DMS 273 treated with DMSO at 0.1 percent for 48 hours (cell line): Measurements from ENCODE around the gene SLC44A1.
A peak's percentile ranks its signal among the peaks of the same experiment; 100 is the strongest.

ENCODE experiments used
- DNase-seq: peaks from one replicate; lab custom pipeline; 2025; lab: John Stamatoyannopoulos, UW

The SLC44A1 gene

DNA sequence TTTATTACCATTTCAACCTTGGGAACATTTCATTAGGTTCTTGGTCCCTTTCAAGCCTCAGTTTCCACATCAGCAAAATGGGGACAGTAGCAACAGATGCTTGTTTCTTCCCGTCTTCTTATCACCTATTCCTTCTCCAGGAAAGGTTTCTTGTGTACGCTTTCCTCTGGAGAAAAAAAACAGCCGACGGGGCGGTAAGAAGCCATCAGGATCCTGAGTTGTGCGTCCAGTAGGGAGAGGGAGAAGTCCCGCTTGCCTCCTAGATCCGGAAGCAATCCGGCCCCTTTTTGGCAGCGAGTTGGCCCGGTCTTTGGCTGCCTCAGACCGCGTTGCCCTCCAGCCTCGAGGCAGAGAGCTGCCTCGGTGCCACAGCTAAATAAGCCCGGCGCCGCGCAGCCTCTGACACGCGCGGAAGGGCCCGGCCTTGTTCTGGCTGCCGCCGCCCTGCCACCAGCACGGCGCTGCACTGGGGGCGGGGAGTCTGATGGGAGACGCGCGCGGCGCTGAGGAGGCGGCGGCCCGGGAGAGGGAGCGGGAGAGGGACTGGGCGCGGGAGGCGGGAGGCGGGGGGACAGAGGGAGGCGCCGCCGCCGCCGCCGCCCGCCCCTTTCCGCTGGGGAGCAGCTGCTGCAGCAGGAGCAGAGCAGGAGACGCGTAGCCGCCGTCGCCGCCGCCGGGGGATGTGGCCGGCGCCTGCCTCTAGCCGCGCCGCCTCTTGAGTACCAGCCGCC is at the start of gene SLC44A1:
Gene SLC44A1, plus strand, starts transcription at position 649 of the 731 bp plus-strand sequence. CDS start 218 bp downstream, outside the sequence.
- DNase-seq, result peak; percentile 79

DNA sequence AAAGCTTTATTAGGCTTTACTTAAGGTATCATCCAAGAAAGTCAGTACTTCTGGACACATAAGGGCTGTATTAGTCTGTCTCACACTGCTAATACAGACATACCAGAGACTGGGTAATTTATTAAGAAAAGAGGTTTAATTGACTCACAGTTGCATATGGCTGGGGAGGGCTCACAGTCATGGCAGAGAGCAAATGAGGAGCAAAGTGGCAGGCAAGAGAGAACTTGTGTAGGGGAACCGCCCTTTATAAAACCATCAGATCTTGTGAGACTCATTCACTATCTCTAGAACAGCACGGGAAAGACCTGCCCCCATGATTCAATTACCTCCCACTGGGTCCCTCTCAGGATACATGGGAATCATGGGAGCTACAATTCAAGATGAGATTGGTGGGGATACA is 49.2 kb upstream of the SLC44A1 start:
- no peak for DNase-seq

DNA sequence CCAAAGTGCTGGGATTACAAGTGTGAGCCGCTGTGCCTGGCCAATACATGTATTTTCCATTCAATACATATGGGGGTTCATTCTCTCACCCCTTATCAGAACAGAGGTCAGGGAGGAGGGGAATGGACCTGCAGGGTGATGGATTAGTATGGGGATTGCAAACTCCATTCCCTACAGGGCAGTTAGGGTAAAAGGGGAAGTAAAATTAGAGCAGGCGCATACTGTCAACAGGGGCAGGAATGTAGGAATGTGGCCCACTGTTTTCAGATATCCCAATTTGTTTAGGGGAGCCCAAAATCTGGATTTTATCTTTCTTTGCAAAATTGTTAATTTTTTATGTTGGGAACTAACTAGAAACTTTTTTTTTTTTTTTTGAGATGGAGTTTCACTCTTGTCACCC is 46.4 kb upstream of the SLC44A1 start:
- no peak for DNase-seq

DNA sequence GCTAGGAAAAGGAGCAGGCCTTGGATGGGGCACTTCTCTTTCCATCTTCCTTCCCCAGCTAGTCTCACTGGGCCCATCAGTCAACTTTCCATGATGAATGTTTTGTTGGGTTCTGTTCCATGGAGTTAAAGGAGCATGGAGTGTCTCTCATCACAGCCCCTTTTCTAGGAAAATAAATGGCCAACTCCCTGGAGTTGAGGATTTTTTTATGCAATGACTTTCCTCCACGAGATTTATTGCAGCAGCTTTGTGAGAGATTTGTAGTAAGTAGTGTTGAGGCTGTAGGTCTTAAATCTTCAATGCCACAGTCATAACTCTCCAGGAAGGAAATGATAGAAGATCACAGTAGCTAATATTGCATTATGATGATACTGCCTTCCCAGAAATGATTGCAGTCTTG is 45.6 kb upstream of the SLC44A1 start:
- DNase-seq, result no peak

DNA sequence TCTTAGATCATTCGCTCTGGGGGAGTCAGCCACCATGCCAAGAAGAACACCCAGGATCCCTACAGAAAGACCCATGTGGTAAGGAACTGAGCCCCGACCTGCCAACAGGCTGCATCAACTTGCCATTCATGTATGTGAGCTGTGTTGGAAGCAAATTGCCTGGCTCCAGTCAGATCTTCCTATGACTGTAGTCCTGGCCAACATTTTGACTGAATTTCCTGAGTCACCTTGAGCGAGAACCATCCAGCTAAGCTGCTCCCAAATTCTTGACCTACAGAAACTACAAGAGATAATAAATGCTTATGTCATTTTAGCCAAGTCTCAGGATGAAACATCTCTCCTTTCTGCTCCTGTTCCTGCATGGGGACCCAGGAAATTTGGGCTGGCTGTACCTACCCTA is 40.0 kb upstream of the SLC44A1 start:
- DNase-seq, result no peak

DNA sequence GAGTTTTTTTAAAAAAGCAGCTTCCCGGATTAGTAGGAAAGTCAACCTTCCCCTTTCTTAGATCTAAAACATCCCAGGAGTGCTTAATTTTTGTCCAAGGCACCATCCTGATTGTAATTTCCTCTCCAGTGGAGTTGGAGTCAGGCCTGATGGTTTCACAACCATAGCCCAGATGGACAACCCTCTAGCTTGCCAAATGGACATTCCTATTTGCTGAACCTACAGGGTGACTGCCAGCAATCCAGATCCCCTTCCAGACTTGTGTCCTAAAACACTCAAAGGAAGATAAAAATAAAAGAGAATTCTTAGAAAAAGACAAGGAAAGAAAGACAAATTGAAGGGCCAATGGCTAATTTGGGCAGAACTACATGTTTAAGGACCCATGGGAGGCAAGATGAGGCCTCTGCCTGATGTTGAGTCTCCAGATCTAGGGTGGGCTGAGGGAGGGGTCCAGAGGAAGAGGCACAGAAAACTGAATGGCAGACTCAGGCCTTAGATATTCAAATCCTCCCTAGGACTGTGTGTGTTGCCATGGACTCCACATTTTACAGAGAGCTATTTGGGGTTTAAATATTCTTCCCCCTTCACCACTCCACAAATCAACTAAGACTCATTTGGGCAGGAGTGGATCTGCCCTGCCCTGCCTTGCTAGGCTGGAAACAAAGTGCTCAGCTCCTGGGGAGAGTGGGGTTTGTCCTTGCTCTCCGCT is 38.5 kb upstream of the SLC44A1 start:
- DNase-seq, result no peak

DNA sequence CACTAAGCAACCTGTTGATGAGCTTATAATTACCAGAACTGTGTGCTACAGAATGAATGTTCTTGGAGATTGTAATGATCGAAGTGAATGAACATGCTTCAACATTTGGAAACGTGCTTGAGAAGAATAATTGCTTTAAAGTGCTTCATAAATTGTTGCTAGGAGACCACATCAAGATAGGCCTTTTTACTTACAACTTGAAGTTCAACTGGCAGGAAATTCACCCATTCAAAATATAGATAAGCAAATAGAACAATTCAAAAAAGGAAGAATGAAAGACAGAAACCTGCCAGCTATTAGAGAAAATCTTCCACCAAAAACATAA is 38.0 kb upstream of the SLC44A1 start:
- DNase-seq, result no peak

DNA sequence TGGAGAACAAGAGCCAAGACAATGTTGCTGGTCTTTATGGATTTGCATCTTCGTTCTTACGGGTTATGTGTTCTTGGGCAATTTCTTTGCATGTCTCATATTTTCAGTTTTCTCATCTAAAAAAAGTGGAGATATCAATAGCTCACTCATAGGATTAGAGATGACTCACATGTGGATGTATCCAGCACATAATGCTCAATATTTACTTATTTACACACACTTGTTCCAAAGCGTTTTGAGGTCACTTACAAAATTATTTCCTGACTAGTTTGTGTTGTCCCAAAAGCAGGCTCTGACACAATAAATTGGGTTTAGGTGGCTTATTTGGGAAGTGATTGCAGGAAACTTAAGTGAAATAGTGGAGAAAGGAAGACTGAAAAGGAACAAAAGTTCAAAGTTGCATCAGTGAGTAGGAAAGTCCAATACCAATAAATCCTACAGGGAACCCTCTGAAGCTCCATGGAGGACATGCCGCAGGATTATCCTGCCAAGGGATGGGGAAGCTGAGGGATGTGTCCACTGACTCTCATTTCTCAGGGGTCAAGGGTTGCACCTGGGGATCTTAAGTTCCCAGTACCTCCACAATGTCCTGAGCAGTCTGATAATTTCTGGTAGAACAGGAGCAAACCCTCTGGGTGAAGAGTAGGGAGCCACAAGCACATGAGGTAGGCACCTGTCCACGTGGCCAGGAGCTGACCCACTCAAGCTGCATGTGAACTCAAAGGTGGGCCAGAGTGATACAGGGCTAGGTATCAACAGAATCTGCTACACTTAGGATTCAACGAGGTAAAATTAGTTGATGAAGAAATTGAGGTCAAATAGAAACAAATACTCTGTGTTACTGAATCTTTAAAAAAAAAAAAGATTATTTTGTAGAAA is 37.4 kb upstream of the SLC44A1 start:
- no peak for DNase-seq

DNA sequence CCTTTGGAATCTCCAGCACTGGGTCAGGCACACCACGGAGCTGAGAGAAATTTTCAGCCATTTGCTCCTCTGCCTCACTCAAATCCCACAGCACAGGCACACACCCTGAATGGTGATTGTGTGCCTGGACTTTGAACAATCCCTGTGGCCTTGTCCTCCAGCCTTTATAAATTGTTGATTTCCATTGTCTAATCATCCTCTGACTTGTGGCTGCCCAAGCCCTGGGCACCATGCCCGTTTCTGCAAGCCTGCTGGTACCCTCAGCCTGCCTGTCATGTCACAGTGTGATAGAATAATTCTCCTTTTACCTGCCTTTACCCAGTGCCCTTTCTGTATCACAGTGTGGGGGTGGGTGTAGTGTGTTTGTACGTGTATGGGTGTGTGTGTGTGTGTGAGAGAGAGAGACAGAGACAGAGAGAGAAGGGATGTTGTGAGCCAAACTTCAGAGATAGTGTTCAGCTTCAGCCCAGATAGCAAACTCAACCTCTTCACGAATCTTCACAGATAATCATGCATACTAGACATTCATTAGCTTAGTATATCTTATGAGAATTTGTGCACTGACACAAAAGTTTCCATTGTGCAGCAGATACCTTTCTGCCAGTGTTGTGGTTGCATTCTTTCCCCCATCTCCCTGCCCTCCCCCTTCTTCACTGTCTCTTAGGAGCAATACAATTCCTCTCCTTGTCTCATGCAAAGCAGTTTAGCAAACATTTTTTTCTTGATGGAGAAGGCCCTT is 27.8 kb upstream of the SLC44A1 start:
- no peak for DNase-seq

DNA sequence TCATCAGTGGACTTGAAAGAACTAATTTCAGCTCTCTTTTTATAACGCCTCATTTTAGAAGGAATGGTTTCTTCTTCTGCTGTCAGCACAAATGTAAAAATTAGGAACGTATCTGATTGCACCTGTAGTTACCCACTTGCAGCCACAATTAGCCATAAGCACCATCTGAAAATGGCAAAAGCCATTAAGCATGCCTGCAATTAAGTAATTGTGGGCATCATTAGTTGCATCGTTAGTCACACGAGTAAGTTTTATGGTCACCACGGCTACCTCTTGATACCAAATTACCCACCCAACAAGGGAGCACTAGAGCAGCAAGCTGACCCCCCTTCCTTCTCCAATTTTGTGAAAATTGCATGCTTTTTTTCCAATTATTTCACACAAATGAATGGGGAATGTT is 25.8 kb upstream of the SLC44A1 start:
- no peak for DNase-seq

DNA sequence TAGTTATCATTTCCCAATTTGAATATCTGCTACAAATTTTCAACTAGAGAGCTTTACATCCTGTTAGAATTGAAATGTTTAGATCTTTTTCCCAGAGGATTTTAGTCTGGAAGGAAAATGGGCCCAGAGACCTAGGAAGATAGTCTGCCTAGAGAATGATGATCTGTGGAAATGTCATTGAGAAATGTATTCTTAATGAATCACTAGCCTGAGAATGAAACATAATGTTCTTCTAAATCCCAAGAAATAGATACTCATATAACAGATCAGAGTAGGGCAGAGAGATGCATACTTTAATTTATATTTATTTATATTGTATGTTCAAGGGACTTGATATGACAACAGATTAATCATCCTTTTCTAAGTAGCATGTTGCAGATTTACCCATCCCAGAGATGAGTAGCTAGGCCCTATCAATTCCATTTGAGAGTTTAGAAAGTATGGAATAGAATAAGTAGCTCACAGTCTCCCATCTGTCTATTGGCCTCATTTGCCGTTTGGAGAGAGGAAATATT is 25.1 kb upstream of the SLC44A1 start:
- no peak for DNase-seq

DNA sequence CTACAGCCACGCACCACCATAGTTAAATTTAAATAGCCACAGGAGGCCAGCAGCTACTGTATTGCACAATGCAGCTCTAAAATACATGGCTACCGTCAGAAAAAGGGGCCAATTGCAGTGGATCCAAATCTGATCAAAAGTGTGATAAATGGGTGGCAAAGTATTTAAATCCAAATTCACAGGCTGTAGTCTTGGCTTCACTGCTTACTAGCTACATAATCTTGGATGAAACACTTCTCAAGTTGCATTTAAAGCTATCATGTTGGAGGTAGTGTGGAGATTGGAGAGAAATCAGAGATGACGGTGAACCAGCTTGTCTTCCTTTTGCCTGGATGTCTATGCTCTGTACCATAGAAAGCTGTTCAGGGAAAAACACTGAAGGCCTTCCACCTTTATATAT is 24.0 kb upstream of the SLC44A1 start:
- DNase-seq, result no peak

DNA sequence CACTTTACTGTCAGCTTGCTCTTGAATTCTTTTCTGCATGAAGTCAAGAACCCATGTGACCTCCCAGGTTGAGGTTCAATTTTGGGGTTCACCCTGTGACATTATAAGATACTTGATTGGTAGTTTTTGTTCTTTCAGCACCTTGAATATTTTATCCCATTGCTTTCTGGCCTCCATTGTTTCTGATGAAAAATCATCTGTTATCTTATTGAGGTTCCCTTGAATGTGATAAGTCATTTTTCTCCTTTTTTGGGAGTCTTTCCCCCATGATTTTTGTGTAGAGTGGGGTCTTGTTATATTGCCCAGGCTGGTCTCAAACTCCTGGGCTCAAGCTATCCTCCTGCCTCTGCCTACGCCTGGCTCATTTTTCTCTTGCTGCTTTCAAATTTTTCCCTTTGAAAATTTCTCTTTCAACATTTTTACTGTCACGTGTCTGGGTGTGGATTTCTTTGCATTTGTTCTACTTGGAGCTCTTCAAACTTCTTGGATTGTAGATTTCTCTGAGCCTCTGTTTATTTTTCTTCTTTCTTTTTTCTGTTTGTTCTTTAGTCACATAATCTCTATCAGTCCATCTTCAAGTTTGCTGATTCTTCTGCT is 20.8 kb upstream of the SLC44A1 start:
- DNase-seq, result no peak

DNA sequence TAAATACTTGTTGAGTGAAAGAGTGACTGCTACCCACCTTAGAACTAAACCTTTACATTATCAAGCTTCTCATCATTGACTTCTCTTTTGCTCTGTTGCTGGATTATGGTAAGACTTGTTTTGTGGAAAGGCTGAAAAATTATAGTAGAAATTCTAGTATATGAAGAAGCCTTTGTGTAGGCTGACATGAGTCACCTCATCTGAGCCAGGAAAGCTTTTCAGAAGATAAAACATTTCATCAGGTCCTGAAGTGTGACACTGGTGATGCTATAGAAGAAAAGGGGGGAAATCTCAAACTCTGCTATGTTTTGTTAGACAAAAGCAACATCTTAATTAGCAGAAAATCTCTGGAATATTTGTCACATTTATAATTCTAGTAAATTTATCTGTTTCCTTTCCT is 18.4 kb upstream of the SLC44A1 start:
- DNase-seq, result no peak

DNA sequence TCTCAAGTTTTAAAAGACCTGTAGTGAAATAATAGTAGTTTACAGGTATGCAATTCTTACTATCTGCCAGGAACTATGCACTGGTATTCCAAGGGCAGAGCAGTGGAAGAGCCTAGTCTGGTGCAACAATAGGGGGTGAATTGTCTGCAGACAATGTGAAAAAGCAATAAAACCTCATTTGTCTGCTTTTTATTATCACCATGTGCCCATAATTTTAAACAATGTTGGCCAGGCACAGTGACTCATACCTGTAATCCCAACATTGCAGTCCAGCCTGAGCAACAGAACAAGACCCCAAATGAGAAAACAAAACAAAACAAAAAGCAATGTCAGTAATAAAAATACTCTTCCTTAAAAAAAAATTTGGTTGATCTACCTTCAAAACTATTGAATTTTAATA is 12.2 kb upstream of the SLC44A1 start:
- DNase-seq, result no peak

DNA sequence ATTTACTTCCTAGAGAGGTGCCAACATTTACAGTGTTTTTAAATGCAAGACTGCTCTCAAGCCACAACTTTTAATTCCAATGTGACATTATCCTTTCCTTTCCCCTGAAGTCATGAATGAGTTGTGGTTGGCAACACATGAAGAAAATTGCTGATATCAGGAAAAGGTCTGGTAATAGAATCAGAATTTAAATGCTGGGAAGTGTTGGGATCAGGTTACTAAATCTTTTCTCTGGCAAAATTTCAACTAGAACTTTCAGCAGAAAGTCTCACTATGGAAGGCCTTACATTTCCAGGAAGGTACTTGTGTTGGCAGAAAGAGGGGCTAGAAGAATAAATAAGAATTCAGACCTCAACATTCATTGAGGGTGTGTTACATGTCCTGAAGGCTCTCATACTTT is 10.6 kb upstream of the SLC44A1 start:
- DNase-seq, result peak; percentile 16

DNA sequence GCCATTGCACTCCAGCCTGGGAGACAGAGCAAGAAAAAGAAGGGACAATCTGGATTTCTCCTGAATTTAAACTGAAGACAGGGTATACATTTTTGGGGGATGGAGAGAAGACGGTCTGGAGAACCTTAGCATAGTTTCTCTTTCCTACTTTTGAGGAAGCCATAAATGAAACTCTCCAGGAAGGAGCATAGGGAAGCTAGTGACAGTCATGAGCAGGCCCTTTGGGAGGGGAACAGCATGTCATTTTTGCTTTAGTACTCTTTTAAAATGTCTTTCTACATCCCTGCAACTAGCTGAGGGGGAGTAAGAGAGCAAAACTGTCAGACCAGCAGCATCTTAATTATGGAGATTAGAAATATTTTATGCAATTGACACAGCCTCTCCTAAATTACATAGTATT is 8.2 kb upstream of the SLC44A1 start:
- DNase-seq, result no peak

DNA sequence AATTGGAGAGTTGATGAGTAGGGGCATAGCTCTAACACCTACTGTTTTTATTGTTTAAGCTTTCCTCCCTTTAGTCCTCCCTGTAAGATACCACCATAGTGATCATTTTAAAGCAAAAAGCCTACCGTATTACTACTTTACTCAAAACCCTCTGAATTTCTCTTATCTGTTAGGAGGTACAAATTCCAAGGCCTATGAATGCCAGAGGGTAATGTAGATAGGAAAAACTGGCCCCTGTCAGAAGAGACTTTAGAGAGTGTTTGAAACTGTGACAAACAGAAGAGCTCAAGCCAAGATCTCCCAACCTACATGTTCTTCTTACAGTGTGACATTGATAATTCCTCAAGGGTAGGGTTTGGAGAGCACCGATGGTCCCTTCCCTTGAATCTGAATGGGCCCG is 7.2 kb upstream of the SLC44A1 start:
- DNase-seq, result no peak

DNA sequence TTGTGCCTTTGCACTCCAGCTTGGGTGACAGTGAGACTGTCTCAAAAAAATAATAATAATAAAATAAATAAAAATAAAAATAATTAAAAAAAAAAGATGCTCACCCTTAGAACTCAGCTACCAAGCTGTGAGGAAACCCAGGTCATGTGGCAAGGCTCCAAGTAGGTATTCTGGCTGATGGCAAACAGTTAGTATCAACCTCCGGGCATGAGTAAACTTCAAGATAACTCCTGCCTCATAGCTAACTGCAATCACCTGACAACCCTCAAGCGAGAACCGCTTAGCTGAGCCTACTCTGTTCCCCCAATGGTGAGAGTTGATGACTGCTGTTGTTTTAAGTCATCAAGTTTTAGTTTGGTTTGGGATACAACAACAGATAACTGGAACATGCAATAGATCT is 6.1 kb upstream of the SLC44A1 start:
- DNase-seq, result no peak

DNA sequence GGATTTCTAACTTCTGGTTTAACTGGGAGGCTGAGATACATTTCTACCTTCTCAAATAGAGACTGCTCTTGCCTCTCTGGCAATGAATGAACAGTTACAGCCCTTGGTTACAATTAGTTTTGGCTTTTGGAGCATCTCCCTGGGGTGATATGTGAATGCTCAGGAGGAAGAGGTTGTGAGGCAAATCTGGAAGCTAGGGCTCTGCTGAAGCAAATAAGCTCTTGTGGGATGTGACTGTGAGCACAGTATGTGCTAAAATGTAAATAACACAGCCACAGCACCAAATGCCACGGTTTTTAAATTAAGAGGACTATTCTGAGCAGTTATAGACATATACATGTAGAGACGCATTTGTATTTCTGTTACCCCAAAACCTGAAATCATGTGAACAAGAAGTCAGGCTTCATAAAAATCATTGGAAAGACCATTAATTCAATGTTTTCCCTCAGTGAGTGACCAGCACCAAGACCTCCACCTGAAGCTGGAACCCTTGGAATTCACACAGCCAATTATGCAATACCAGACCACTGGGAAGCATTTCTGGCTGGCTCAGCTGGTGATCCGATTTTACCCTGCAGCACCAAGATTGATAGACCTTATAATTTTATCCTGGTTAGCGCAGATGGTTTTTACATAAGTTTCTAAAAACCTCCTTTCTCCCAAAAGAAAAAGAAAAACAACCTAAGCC is 3.0 kb upstream of the SLC44A1 start:
- DNase-seq, result no peak

DNA sequence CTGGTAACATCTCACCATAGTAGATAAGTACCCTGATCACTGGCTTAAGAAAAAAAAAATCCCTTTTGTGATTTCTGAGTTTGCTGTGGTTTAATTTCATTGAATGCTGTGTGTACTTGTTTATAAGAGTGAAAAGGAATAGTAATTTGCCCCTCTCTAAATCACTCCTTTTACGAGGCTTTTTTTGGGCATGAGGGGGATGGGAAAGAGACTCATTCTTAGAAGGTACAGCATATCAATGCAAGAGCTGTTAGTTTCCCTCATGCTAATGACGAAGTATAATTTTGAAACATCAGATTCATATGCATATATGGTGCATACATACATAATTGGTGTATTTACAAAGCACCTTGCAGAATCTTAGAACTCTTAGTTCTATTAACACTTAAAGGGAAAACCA is 2.4 kb upstream of the SLC44A1 start:
- no peak for DNase-seq
